Inflammatory macrophage (primary cell): ENCODE data around the gene MTOR.

Source experiments
- DNase-seq, 2 donors: peaks; one replicate each; pipeline ENCODE4 v3.0.0-alpha.2; 2020 to 2022

Gene MTOR

GRCh38 chr1:11145741-11146140, 116.6 kb downstream of the MTOR start:
- no peak for DNase-seq

DNA sequence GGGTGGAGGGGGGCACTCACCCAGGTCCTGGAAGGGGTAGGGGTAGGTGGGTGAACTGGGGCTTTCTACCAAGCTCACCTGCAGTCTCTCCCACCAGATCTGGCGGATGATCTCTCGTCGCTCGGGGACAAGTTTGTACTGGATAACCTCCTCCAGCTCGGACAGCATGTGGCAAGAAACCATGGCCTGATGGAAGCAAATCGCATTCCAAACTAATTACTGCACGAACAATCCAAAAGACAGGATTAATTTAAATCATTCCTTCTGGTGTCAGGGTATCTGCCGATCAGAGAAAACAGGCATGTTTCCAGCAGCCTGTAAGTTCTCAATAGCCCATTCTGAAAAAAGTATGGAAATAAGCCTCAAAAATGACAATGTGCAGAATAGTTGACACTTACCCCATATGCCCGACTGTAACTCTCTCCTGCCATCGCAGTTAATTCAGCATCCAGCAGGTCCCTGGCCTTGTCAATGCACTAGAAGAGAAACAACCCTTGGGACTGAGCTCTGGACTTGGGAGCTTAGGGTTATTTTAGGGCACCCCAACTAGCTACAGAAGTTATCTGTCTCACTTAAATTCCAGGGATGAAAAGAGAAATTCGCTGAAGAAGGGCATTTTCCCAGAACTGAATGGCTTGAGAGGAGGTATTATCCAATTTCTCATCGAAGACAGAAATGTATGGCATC, 117.6 kb downstream of the MTOR start:
- DNase-seq, result no peak

DNA sequence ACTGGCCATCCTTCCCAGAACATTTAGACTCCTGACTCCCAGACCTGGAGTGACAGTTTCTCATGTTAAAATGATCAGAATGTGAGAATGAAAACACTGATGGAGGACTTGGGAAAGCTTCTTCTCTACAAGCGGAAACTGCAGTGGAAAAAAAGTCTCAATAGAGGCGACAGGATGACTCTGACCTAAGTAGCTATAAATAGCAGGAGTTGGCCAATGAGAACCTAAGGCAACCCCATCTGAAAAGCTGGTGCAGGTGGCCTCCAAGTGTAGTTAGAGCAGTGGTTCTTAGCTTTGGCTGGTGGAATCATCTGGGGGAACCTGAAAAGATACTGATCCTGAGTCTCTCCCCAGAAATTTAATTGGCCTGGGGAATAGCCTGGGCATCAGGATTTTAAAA, 118.4 kb downstream of the MTOR start:
- no peak for DNase-seq

- no peak for DNase-seq
Observed at GRCh38 chr1:11143401-11143800, 119.0 kb downstream of the MTOR start.

DNA sequence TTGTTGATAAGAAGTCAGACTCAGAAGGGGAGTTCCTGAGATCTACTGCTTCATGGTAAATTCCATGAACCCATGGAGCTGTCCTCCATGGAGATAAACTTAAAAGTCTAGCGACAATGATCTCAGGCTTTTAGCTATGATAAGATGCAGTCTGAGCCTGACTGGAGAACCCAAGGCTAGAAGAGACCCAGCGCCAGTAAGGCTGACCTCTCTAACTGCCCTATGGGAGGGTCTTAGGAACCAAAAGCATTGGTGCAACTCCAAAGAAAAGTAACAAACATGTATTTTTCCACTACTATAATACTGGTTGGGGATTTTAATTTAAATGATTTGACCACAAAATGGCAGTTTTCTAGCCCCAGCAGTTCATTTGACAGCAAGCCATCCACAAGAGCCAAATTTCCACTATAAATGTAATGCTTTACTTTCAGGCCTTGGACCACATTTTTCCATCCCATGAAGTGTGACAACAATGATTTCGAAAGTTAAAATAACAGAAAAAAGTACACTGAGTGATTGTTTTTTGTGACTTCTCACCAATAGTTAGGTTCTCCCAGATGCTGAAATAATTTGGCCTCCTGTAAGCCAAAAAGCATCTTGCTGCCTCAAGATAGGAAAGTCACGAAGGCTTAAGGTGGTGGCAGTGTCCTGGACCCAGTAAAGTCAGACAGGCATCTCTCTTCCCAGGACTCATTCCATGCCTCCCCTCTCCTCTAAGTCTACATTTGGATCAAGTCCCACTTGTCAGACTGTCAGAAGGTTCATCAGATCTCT, 119.5 kb downstream of the MTOR start:
- DNase-seq, result no peak

- DNase-seq, result no peak
Observed at GRCh38 chr1:11138952-11139351, 123.4 kb downstream of the MTOR start.

GRCh38 chr1:11138029-11138428, 124.3 kb downstream of the MTOR start:
- DNase-seq, result no peak

- DNase-seq, result no peak
Observed at GRCh38 chr1:11134898-11135266, 127.5 kb downstream of the MTOR start.

GRCh38 chr1:11134251-11134897, 128.0 kb downstream of the MTOR start:
- DNase-seq, result no peak

DNA sequence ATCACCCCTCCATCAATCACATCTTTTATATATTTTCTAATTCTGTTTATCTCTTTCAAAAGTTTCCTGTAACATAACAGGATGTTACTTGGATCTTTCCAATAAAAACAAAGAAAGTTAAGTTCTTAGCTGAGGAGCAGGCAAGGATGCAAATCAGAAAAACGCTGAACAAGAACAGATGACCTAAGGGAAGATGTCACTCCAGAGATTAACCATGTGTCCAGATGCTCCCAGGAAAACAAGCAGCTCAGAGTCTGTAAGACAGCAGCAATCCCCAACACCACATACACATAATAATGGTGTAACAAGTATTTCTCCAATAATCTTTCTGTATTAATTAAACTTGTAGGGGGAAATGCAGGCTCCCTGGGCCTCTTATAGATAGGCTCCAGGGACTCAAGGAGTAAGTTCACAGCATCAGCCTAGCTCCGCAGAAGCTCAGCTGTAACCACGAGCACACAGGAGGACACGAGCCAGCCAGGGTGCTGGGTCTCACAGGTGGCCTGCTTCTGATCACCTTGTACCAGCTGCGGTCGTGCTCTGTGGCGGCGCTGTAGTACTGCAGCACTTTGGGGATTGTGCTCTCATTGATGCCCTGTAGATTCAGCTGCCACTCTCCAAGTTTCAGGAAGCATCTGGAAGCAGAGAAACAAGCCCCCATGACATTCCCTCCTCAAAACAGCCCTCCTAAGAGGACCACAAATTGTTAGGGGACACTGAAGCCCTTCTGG, 129.6 kb downstream of the MTOR start:
- no peak for DNase-seq

- no peak for DNase-seq
Observed at GRCh38 chr1:11131816-11132215, 130.5 kb downstream of the MTOR start.

DNA sequence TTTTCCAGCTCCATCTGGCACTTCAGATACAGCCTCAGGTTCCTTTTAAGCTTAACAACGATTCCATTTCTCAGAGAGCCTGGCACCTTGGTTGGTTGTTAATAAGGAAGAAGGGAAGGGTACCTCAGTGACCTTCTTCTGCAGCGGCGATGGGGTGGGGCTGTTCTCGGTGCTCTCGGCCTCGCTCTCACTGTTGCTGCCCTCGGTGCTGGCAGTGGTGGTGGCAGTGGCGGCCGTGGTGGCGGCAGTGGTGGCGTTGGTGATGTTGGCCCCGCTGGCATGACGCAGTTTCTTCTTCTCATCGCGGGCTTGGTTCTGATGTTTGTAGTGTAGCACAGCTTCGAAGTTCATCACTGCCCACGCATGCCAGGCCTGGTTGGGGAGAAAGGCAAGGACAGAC, 131.9 kb downstream of the MTOR start:
- no peak for DNase-seq

DNA sequence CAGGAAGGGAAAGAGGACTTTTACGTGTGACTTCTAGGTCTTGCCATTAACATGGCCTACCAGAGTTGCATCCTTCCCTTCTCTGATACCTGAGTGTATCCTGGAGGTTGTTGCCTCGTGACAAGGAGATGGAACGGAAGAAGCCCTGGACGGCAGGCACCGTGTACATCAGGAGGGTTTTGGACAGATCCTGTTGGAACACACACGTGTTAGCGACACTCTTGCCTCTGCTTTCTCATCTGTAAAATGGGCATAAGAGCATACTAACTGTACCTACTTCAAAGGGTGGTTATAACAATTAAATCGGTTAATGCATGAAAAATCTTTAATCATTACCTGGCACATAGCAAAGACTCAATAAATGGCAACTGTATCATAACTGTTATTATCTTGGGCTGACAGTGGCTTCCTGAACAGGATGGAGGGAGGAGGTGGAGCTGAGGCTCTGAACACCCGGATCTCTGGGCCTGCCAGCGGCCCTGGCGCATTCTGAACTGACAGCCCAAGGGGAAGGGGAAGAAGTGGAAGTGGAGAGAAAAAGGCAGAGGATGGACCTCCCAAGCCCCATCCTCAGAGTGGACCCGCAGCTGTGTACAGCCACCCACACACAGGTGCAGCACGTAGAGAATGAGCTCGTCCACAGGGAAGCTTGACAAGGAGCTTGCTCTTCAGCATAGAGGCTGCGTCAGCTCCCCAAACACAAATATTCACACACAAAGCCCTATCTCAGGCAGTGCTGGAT, 132.5 kb downstream of the MTOR start:
- no peak for DNase-seq

DNA sequence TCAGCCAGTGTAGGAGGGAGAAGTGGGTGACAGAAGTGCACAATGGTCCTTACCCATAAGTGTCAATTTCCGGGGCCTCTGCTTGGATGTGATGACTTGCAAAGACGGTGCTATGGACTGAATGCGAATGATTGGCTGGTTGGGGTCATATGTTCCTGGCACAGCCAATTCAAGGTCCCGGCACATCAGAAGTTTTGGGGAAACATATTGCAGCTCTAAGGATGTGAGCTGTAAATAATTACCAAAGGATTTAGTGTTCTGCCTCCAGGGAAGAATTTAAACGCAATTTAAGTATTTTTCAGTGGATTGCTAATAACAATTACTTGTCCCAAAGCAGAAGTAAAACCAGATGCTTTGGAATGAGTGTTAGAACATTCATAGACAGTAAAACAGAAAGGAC, 135.8 kb downstream of the MTOR start:
- DNase-seq, result no peak

DNA sequence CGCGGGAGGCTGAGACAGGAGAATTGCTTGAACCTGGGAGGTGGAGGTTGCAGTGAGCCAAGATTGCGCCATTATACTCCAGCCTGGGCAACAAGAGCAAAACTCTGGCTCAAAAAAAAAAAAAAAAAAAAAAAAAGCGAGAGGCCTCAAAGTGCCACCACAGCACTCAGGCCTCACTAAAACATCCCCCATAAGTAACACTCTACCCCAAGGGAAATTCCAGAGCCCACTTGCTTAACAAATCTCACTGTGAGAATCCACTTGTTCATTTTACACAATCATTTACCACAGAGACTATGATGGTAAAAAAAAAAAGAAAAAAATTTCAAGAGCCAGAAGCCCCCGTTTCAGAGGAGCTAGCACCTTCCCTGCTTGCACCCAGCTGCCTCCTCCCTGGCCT, 136.4 kb downstream of the MTOR start:
- no peak for DNase-seq

DNA sequence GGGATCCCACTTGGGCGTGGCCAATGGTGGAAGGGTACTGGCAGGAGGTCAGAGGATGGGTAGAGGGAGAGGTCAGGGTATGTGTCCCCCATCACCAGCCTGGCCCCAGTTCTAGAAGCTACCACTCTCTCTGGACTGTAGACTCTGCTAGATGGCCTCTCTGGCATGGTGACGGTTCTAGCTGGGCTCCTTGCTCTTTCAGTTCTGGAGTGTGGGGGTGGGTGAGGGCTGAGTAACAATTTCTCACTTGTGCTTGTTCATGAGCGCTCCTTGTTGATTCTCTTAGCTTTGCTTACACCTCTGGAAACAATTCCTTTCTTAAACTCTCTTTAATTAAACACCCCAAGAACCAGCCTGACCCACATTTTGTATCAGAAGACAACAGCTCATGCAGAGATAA, 137.4 kb downstream of the MTOR start:
- DNase-seq, result no peak

DNA sequence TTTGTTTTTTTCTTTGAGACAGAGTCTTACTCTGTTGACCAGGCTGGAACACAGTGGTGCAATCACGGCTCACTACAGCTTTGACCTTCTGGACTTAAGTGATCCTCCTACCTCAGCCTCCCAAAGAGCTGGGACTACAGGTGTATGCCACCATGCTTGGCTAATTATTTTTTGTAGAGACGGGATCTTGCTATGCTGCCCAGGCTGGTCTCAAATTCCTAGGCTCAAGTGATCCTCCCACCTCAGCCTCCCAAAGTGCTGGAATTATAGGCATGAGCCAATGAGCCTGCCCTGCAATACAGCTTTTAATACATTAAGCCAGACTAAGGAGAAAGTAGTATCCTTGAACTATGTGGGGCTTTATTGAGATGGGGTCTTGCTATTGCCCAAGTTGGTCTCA, 146.0 kb downstream of the MTOR start:
- DNase-seq, result no peak

DNA sequence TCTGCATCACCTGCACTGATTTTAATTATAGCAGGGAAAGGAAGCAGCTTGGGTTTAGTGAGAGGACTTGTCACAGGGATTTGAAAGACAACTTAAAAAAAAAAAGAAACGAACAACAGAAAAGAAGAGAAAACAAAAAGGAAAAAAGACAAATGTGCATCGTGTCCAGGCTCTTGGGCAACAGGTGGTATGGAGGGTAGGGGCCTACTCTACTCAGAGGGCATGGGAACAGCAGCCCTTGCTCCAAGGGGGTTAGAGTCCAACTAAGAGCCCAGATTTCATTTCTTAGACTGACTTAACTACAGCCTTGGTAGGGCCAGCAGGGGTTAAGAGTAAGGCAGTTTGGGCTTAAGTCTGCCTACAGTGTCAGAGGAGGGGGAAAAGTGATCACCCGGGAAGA, 147.4 kb downstream of the MTOR start:
- no peak for DNase-seq

DNA sequence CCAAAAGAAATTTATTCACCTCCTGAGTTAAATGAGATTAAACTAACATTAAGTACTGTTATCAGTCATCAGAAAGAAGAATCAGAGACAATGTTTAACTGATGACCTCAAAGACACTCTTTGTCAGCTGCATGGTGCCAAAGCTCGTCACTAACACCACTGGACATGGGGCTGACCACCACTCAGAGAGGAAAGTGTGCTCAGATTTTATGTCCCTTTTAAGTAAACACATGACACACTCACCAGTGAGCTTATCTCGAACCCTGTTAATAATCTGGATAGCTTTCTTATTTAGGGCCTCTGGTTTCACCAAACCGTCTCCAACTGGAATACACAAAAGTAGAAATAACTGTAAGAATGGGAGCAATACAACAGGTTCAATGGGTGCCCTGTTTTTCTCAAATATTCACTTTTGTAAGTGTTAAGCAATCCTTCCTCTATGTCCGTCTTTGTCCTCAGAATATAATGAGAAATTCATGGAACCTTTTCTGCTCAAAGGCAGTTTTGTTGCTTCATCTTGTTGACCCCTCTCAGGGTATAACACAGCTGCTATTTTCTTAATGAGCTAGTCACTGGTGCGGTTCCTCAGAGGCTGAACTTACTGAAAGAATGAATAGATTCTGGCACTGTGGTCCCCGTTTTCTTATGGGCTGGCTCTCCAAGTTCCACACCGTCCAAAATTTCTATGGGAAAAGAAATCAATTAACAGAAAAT, 153.1 kb downstream of the MTOR start:
- no peak for DNase-seq

- DNase-seq, result no peak
Observed at GRCh38 chr1:11107599-11107998, 154.8 kb downstream of the MTOR start.

- no peak for DNase-seq
Observed at GRCh38 chr1:11105586-11105985, 156.8 kb downstream of the MTOR start.

DNA sequence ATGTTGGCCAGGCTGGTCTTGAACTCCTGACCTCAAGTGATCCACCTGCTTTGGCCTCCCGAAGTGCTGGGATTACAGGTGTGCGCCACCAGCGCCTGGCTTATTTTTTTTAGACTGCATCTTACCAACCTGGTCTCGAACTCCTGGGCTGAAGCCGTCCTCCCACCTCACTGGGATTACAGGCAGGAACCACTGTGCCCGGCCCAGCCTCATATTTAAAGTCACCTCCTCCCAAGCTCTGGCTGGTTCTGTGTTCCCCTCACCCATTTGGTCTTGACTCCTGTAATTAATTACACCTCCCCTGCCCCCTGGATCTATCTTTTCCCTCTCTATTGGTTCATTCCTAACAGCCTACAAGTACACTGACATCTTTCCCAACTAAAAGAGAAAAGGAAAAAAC, 161.0 kb downstream of the MTOR start:
- DNase-seq, result no peak
